Bronchial smooth muscle cell (primary cell): Measurements from ENCODE around the gene KRTAP19-7. TPM values are rescaled to one million over a fixed set of nuclear protein-coding genes. Genes with fewer than 3 reads are reported as not detected.

Source experiments
- total RNA-seq: library from RNA; depleted of rRNA; stranded (reverse); fragments of >200 nt; gene quantifications from 2 replicates; pipeline ENCODE4 v1.2.1, GENCODE V29; 2014

Gene KRTAP19-7, protein sequence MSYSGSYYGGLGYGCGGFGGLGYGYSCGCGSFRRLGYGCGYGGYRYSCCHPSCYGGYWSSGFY
- not detected in 2 replicates for total RNA-seq

DNA sequence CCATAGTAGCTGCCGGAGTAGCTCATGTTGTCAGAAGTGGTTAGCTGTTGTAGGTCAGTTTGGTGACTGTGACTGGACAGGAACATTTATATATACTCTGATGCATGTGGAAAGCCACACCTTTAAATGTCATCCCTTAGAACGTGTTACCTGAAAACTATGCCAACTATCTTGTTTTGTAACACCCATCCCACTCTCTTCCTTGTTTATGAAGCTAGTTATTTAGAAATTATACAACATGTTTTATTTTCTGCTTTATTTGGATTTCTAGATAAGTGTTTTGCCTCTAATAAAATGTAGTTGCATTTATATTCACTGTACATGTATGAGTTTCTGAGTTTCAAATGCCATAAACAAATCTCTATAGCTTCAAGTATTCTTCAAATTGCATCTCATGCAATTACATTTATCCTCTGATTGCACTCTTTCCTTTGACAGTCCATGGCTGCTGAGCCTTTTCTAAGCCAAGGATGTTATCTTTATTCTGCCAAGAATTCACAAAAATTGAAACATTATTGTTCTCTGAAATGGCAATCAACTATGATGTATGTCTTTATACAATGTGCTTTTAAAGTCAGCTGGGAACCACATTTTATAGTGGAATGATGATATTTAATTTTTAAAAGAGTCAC is at the start of gene KRTAP19-7:
Gene KRTAP19-7 (minus strand): TSS at position 51 of the 632 bp plus-strand sequence. CDS start 25 bp downstream, at position 26.

DNA sequence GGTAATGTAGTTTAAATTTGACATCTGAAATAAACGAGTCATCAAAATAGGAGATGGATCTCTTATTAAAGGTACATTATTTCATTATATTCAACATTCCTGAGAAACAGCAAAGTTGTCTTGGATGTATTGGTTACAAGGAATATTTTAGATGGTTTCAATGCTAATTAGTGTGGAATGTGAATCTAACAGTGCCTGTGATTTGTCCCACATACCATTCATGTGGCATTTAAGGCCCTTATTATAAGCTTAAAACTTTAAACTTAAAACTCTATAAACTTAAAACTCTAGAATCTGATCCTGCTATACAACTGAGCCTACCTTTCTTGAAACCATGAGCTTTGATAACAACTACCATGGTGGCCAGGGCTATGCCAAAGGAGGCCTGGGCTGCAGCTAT is 39.7 kb upstream of the KRTAP19-7 start, which contains the start of gene KRTAP22-1:
Gene KRTAP22-1 (plus strand): TSS at position 301 of the 400 bp plus-strand sequence.

DNA sequence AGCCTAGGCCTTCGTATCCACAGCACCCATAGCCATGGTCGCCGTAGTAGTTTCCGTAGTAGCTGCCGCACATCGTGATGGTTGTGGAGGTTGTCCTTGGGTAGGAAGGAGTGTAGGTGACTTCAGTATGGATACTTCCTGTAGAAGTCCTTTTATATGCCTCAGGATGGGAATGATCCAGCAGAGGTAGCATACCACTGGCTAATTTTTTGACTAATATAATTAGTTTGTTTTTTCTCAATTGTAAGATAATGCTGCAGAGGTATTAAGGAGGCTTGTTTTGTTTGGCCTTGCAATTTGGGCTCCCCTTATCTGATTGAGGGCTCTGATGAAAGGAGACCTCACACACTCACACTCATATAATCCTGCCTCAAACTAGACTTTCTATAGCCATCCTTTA is 37.7 kb upstream of the KRTAP19-7 start, which contains the start of gene KRTAP6-2:
Gene KRTAP6-2 (minus strand): TSS at position 101 of the 400 bp plus-strand sequence. CDS start 28 bp downstream, at position 73.

DNA sequence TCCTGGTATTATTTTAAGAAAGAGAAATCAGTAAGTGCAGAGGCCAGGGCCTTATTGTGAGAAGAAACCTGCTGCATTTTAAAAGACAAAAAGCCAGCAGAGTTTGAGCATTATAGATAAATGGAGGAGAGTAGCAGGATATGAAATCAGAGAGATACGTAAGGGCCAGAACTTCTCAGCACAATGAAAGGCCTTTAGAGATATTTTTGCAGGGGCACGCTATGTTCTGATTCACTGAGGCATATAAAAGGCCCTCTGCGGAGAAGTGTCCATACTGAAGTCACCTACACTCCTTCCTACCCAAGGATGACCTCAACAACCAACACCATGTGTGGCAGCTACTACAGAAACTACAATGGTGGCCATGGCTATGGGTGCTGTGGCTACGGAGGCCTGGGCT is 31.0 kb upstream of the KRTAP19-7 start, which contains the start of gene KRTAP6-3:
Gene KRTAP6-3 (plus strand): TSS at position 301 of the 400 bp plus-strand sequence. CDS start 6 bp downstream, at position 307.

DNA sequence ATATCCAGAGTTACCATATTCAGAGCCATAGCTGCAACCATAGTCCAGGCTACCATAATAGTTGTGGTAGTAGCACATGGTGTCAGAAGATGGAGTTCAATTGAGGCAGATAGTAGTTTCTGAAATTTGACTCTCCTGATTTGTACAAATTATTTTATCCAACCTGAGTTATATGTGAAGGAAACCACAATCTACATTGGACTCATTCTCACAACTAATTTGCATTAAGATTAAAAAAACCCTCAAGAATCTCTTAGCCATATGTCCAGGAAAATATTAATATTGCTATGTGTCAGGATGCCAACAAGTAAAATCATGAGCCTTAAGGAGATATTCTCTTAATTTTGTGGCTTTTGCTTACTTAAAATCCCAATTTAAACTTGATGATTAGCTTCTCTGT is 29.2 kb upstream of the KRTAP19-7 start, which contains the start of gene KRTAP22-2:
Gene KRTAP22-2 (minus strand): TSS at position 101 of the 400 bp plus-strand sequence.

DNA sequence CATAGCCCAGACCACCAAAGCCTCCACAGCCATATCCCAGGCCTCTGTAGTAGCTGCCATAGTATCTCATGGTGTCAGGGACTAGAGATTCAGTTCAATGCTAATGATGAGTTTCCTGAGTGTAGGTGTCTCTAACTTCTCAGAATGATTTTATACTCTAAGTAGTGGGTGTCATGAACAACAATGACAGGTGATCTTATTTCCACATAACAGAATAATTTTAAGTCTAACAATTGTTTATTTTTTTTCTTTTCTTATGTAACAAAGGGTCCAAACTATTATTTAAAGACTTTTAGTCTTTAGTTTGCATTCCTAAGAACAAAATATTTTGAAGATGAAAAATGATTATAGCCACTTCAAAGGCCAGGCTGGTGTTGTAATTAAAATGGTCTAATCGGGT is 19.4 kb downstream of the KRTAP19-7 start, which contains the start of gene KRTAP19-6:
Gene KRTAP19-6 (minus strand): TSS at position 101 of the 400 bp plus-strand sequence. CDS start 31 bp downstream, at position 70.

Other genes with a start within 250 kb of the KRTAP19-7 start
- not detected in 2 replicates for gene KRTAP26-1, start 241.0 kb downstream of the KRTAP19-7 start, total RNA-seq
- not detected in 2 replicates for gene KRTAP27-1, start 223.6 kb downstream of the KRTAP19-7 start, total RNA-seq
- not detected in 2 replicates for gene KRTAP23-1, start 212.7 kb downstream of the KRTAP19-7 start, total RNA-seq
- not detected in 2 replicates for gene KRTAP13-2, start 189.0 kb downstream of the KRTAP19-7 start, total RNA-seq
- not detected in 2 replicates for gene KRTAP13-1, start 165.3 kb downstream of the KRTAP19-7 start, total RNA-seq
- not detected in 2 replicates for gene KRTAP13-3, start 135.4 kb downstream of the KRTAP19-7 start, total RNA-seq
- not detected in 2 replicates for gene KRTAP13-4, start 131.1 kb downstream of the KRTAP19-7 start, total RNA-seq
- not detected in 2 replicates for gene KRTAP15-1, start 121.0 kb downstream of the KRTAP19-7 start, total RNA-seq
- gene KRTAP19-1, start 80.9 kb downstream of the KRTAP19-7 start, total RNA-seq = not detected in 2 replicates
- gene KRTAP19-2, start 73.9 kb downstream of the KRTAP19-7 start, total RNA-seq = not detected in 2 replicates
- not detected in 2 replicates for gene KRTAP19-3, start 69.3 kb downstream of the KRTAP19-7 start, total RNA-seq
- not detected in 2 replicates for gene KRTAP19-4, start 64.1 kb downstream of the KRTAP19-7 start, total RNA-seq
- not detected in 2 replicates for gene KRTAP19-5, start 59.2 kb downstream of the KRTAP19-7 start, total RNA-seq
- gene KRTAP19-6, start 19.4 kb downstream of the KRTAP19-7 start, total RNA-seq = not detected in 2 replicates
- not detected in 2 replicates for gene KRTAP22-2, start 29.1 kb upstream of the KRTAP19-7 start, total RNA-seq
- not detected in 2 replicates for gene KRTAP6-3, start 31.1 kb upstream of the KRTAP19-7 start, total RNA-seq
- gene KRTAP6-2, start 37.6 kb upstream of the KRTAP19-7 start, total RNA-seq = not detected in 2 replicates
- gene KRTAP22-1, start 39.8 kb upstream of the KRTAP19-7 start, total RNA-seq = not detected in 2 replicates
- gene KRTAP6-1, start 52.6 kb upstream of the KRTAP19-7 start, total RNA-seq = not detected in 2 replicates
- not detected in 2 replicates for gene KRTAP20-1, start 55.1 kb upstream of the KRTAP19-7 start, total RNA-seq
- not detected in 2 replicates for gene KRTAP20-4, start 59.3 kb upstream of the KRTAP19-7 start, total RNA-seq
- not detected in 2 replicates for gene KRTAP20-2, start 73.9 kb upstream of the KRTAP19-7 start, total RNA-seq
- gene KRTAP20-3, start 81.5 kb upstream of the KRTAP19-7 start, total RNA-seq = not detected in 2 replicates
- not detected in 2 replicates for gene KRTAP21-3, start 157.5 kb upstream of the KRTAP19-7 start, total RNA-seq
- gene KRTAP21-2, start 185.9 kb upstream of the KRTAP19-7 start, total RNA-seq = not detected in 2 replicates
- gene KRTAP21-1, start 194.1 kb upstream of the KRTAP19-7 start, total RNA-seq = not detected in 2 replicates